ENCODE measurements around the gene WWOX. TPM values are rescaled to one million over a fixed set of nuclear protein-coding genes. Genes with fewer than 3 reads are reported as not detected.

Gene WWOX
- total and polyA plus RNA-seq, 2 experiments from 2014 or later, result 17.0 to 39.8 TPM

- Histone ChIP-seq H3K4me2 (no peak overlapping the region), H3K36me3 (replicated peaks; ENCODE audit: insufficient read depth, low read depth) (no peaks in the 10 kb centered on the region), H3K9me2 (replicated peaks; ENCODE audit: insufficient read depth) (no peaks in the 10 kb centered on the region), H3K9me3 (ENCODE audit: low read depth) (no peaks in the 10 kb centered on the region), H3K4me1 (ENCODE audit: insufficient read depth) (no peaks in the 10 kb centered on the region), H2AFZ (no peak overlapping the region), H3K27me3 (no peaks in the 10 kb centered on the region), H3K4me3 (no peak overlapping the region), H3K27ac (no peak overlapping the region), H3K79me2 (no peaks in the 10 kb centered on the region), H4K20me1 (ENCODE audit: insufficient read depth, poor library complexity, severe bottlenecking) (no peaks in the 10 kb centered on the region)
- TF ChIP-seq CTCF (IDR thresholded peaks at IDR 0.05; ENCODE audit: poor library complexity), result no peak
- no peak for TF ChIP-seq EZH2 (IDR thresholded peaks at IDR 0.05; ENCODE audit: borderline replicate concordance)
- no peak for TF ChIP-seq EZH2phosphoT487 (IDR thresholded peaks at IDR 0.05; ENCODE audit: low read depth, severe bottlenecking, unreplicated experiment)
- WGBS (ENCODE audit: low lambda C conversion rate, missing lambda C conversion rate), result 85% methylated on average over 6 of the region's 6 CpGs
- DNase-seq (ENCODE audit: low spot score), result no peak
Measured at GRCh38 chr16:78794581-78795250, 695.3 kb downstream of the WWOX start.

DNA sequence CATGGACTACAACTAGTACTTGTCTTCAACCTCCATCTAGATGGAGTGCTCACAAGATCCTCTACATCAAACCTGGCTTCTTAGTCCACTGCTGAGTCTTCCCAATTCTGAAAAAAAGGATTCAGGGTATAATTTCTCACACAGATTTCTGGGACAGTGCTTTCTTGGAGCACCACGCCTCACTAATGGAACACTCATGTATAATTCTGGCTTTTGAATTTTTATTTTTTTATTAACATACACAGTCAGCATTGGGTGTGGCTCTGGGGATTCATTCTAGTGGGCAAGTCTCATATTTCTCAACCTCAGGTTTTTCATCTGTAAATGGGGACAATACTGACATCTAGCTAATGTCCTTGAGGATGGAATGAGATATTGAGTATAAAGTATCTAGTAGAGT, 696.0 kb downstream of the WWOX start:
- no peaks in the 10 kb centered on the region for H3K79me2 ChIP-seq
- whole genome bisulfite sequencing (ENCODE audit: low lambda C conversion rate, missing lambda C conversion rate), result 100% methylated on average over 1 of the region's 1 CpG
- no peak overlapping the region for H3K4me3 ChIP-seq
- peak overlapping the region; percentile 44 for H3K27ac ChIP-seq
- H3K4me2 ChIP-seq, result no peak overlapping the region
- H3K9me3 ChIP-seq (ENCODE audit: low read depth), result no peaks in the 10 kb centered on the region
- H3K9me2 ChIP-seq (replicated peaks; ENCODE audit: insufficient read depth), result no peaks in the 10 kb centered on the region
- no peak overlapping the region for H2AFZ ChIP-seq
- no peaks in the 10 kb centered on the region for H3K36me3 ChIP-seq (replicated peaks; ENCODE audit: insufficient read depth, low read depth)
- DNase-seq (ENCODE audit: low spot score), result no peak
- H3K4me1 ChIP-seq (ENCODE audit: insufficient read depth), result no peaks in the 10 kb centered on the region
- no peaks in the 10 kb centered on the region for H4K20me1 ChIP-seq (ENCODE audit: insufficient read depth, poor library complexity, severe bottlenecking)
- TF ChIP-seq CTCF (IDR thresholded peaks at IDR 0.05; ENCODE audit: poor library complexity) (no peak), EZH2phosphoT487 (IDR thresholded peaks at IDR 0.05; ENCODE audit: low read depth, severe bottlenecking, unreplicated experiment) (no peak), EZH2 (IDR thresholded peaks at IDR 0.05; ENCODE audit: borderline replicate concordance) (no peak)
- H3K27me3 ChIP-seq, result no peaks in the 10 kb centered on the region

GRCh38 chr16:78796221-78796866, 696.9 kb downstream of the WWOX start:
- H3K36me3 ChIP-seq (replicated peaks; ENCODE audit: insufficient read depth, low read depth), result no peaks in the 10 kb centered on the region
- H3K79me2 ChIP-seq, result no peaks in the 10 kb centered on the region
- no peak for TF ChIP-seq EZH2 (IDR thresholded peaks at IDR 0.05; ENCODE audit: borderline replicate concordance)
- no peak for TF ChIP-seq EZH2phosphoT487 (IDR thresholded peaks at IDR 0.05; ENCODE audit: low read depth, severe bottlenecking, unreplicated experiment)
- TF ChIP-seq CTCF (IDR thresholded peaks at IDR 0.05; ENCODE audit: poor library complexity), result no peak
- DNase-seq (ENCODE audit: low spot score), result peak; percentile 77
- H3K27me3 ChIP-seq, result no peaks in the 10 kb centered on the region
- peak overlapping the region; percentile 25 for H3K4me2 ChIP-seq
- H3K9me3 ChIP-seq (ENCODE audit: low read depth), result no peaks in the 10 kb centered on the region
- H3K9me2 ChIP-seq (replicated peaks; ENCODE audit: insufficient read depth), result no peaks in the 10 kb centered on the region
- no peaks in the 10 kb centered on the region for H3K4me1 ChIP-seq (ENCODE audit: insufficient read depth)
- H2AFZ ChIP-seq, result no peak overlapping the region
- H3K27ac ChIP-seq, result peak overlapping the region; percentile 44
- H3K4me3 ChIP-seq, result no peak overlapping the region
- H4K20me1 ChIP-seq (ENCODE audit: insufficient read depth, poor library complexity, severe bottlenecking), result no peaks in the 10 kb centered on the region
- 53% methylated on average over 3 of the region's 3 CpGs for WGBS (ENCODE audit: low lambda C conversion rate, missing lambda C conversion rate)

Measured in hepatocyte (in vitro differentiated cells).